ENCODE measurements around the gene SLC66A3. TPM values are rescaled to one million over a fixed set of nuclear protein-coding genes. Genes with fewer than 3 reads are reported as not detected.

Gene SLC66A3
- total RNA-seq, 1 donor from 2014 or later = 39.4 TPM

DNA sequence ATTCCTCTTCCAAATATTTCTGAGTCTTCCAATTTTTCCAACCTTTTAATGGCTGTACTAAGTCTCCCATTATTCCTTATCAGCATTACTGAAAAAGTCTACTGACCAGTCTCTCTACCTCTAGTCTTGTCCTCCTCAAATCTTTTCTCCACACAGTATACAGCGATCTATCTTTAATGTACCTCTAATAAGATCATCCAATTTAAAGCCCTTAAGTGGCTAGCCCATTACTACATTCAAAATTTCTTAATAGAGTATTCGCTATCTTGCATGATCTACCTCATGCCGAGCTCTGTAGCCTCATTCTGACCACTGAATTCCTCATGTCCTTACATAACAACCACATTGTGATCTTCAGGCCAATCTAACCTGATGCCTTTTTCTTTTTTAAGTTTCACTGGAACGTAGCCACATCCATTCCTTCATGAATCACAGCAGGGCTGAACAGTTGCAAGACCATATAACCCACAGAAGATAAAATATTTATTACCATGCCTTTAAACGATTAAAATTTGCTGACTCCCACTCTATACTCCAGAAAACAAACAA is 57.9 kb downstream of the SLC66A3 start:
- DNase-seq (ENCODE audit: low read depth) = peak; percentile 94

DNA sequence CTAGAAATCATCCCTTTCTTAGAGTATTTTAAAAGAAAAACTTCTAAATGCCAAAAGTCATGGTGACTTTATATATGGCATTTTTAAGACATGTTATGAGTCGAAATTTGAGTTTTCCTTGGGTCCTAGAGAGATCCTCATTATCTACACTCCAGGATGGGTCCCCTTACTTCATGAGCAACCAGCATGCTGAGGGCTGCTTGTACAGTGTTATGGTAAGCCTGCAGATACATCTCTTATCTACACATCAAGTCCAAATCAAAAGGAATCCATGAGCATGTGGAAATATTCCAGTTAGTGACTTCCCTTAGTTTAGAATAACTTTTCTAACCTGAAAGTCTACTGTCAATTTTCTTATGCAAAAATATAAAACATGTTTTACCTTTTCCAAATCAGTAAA is 58.7 kb downstream of the SLC66A3 start:
- no peak for DNase-seq (ENCODE audit: low read depth)

DNA sequence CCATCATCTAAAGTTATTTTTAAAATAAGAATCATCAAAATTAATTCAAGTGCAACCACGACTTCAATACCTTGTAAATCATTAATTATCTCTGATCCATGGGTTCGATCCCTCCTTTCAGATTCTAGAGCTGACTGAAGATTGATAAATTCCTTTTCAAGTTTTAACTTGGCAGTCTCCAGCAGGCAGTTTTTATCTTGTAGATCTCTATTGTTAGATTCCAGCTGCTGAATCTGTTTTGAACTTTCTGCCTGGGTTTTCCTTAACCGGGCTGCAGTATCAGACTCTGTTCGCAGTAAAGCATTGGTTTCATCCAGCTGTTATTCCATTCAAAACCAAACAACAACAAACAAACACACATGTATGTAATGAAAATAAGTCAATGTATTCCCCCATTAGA is 59.5 kb downstream of the SLC66A3 start:
- DNase-seq (ENCODE audit: low read depth) = no peak

DNA sequence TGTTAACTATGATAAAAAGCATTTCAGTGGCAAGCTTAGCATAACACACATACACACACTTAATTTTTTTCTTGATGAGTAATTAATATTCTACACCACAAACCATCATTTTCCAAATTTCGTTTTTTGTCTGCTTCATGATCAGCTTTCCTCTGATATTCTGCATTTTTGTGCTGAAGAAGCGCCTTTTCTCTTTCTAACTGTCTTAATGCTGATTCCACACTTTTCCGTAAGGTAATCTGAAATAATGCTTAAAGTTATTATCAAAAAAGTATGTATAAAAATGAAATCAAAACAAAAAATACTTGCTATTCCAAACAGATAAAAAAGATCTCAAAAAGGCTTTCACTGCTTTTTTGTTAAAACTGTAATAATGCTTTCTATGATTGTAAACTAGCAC is 60.1 kb downstream of the SLC66A3 start:
- no peak for DNase-seq (ENCODE audit: low read depth)

DNA sequence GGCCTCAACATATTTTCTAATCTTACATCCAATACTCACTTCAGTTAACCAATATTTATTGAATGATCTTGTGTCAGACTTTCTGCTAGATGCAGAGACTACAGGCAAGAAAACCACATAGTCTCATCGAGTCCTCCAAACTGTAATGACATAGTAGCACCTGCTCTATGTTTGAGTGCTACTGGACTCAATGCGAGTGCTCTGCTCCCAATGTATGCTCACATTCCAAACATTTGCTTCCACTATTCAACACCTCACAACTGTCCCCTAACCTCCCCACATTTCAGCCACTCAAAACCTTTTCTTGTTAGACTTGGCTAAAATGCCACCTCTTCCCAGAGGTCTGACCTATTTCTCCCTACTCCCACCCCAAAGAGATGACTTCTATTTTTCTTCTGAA is 65.2 kb downstream of the SLC66A3 start:
- DNase-seq (ENCODE audit: low read depth) = no peak

DNA sequence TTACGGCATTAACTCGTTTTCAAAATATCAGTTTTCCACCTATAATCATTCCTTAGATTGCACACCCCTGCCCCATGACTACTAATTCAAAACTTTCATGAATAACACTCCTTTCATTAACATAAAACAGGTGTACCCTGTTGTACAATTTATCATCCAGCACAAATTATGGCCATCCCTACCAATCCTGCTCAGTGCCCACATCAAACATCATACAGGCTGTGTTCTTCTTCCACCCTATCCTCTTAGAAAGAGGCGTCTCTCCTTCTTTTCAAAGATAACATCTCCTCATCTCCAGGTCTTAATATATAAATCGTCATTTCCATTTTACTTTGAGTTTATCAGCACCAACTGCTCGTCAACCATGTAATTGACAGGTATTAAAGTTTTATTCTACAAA is 67.6 kb downstream of the SLC66A3 start:
- DNase-seq (ENCODE audit: low read depth) = no peak

DNA sequence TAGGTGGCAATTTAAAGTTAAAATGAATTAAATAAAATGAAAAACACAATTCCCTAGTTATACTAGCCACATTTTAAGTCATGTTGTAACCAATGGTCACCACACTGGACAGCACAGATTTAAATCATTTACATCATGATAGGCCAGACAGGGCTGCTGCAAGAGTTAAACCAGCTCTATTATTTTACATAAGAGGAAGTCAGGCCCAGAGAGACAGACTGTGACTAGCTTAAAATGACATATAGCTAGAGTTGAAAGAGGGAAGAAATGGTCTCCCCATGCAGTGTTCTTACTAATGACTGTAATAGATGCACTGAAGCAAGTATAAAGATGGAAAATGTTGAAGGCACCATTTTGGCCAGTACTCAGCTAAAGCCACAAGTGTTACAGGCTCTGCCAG is 69.6 kb downstream of the SLC66A3 start:
- no peak for DNase-seq (ENCODE audit: low read depth)

DNA sequence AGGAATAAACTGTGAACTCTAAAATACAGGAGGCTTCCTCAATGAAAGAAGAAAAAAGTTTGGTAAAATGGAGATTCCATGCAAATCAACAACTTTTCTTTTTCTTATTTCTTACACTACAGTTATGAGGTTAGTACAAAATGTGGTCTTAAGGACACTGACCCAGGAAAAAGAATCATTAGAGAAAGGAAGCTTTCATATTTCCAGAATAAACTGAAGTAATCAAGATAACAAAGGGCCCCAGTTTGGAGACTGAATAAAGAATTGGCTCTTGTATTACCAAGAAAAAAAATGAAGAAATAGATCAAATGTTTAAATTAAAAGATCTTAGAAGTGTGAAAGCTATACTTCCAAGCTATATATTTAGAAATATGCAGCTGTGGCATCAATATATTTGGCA is 72.3 kb downstream of the SLC66A3 start:
- no peak for DNase-seq (ENCODE audit: low read depth)

Other genes starting within 250 kb of the SLC66A3 start
- 0.16 and 0.73 TPM in 2 replicates for gene KCNF1, start 243.5 kb upstream of the SLC66A3 start, total RNA-seq
- 27.2 and 41.1 TPM in 2 replicates for gene ROCK2, start 189.2 kb downstream of the SLC66A3 start, total RNA-seq

Measured in myocyte (in vitro differentiated cells).